ENCODE results near the gene NTN1. TPM values are rescaled to one million over a fixed set of nuclear protein-coding genes. Genes with fewer than 3 reads are reported as not detected.

NTN1 gene
- total RNA-seq, 1 donor from 2014 or later: 2.5 TPM

DNA sequence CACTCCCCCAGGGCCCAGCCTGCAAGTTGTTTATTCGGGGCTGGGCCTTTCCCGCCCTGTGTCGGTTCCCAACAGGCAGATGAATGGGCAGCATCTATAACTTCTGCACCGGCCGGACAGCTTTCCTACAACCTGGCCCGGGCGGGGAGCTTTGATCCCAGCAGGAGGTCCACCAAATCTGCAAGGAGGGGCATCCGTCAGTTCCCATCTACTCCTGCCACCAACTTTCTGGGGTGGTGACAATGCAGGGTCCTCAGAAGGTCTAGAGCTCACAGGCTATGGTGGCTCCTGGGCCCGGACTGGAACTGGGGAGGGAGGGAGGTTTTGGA, 211.9 kb downstream of the NTN1 start:
- TF ChIP-seq, protein P1, sequence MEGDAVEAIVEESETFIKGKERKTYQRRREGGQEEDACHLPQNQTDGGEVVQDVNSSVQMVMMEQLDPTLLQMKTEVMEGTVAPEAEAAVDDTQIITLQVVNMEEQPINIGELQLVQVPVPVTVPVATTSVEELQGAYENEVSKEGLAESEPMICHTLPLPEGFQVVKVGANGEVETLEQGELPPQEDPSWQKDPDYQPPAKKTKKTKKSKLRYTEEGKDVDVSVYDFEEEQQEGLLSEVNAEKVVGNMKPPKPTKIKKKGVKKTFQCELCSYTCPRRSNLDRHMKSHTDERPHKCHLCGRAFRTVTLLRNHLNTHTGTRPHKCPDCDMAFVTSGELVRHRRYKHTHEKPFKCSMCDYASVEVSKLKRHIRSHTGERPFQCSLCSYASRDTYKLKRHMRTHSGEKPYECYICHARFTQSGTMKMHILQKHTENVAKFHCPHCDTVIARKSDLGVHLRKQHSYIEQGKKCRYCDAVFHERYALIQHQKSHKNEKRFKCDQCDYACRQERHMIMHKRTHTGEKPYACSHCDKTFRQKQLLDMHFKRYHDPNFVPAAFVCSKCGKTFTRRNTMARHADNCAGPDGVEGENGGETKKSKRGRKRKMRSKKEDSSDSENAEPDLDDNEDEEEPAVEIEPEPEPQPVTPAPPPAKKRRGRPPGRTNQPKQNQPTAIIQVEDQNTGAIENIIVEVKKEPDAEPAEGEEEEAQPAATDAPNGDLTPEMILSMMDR (IDR thresholded peaks at IDR 0.05; ENCODE audit: unreplicated experiment): no peak
- Mint-ChIP-seq H3K27me3 (ENCODE audit: low read depth) (peaks cover 7% of the 10 kb centered on the region), H3K9me3 (no peaks in the 10 kb centered on the region), H3K4me1 (peaks cover 7% of the 10 kb centered on the region), H3K36me3 (no peaks in the 10 kb centered on the region), H3K27ac (no peak overlapping the region), H3K4me3 (no peak overlapping the region)
- DNase-seq (ENCODE audit: low spot score in 2 of 2, unreplicated experiment in 2 of 2): no peak

DNA sequence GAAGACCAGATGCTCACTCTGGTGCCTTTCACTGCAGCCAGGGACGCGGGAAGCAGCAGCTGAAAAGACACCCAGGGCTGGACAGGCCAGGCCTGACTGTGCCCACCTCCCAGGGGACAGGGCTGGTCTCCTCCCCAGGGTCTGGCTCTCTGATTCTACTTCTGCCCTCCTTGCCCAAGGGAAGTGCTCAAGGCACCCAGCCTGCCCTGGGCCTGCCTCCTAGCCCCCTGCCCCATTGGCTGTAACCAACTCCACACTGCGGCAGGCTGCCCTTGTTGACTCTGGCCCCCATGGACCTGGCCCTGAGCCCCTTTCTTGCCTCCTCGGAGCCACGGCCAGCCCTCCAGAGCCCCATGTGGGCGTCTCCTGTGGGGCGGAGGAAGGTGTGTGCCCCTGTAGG, 212.5 kb downstream of the NTN1 start:
- H3K4me3 Mint-ChIP-seq: no peak overlapping the region
- H3K4me1 Mint-ChIP-seq: peaks cover 9% of the 10 kb centered on the region
- H3K36me3 Mint-ChIP-seq: no peaks in the 10 kb centered on the region
- TF ChIP-seq, protein P1 (IDR thresholded peaks at IDR 0.05; ENCODE audit: unreplicated experiment): no peak
- no peaks in the 10 kb centered on the region for H3K9me3 Mint-ChIP-seq
- no peak overlapping the region for H3K27ac Mint-ChIP-seq
- no peak for DNase-seq (ENCODE audit: low spot score in 2 of 2, unreplicated experiment in 2 of 2)
- peaks cover 9% of the 10 kb centered on the region for H3K27me3 Mint-ChIP-seq (ENCODE audit: low read depth)

DNA sequence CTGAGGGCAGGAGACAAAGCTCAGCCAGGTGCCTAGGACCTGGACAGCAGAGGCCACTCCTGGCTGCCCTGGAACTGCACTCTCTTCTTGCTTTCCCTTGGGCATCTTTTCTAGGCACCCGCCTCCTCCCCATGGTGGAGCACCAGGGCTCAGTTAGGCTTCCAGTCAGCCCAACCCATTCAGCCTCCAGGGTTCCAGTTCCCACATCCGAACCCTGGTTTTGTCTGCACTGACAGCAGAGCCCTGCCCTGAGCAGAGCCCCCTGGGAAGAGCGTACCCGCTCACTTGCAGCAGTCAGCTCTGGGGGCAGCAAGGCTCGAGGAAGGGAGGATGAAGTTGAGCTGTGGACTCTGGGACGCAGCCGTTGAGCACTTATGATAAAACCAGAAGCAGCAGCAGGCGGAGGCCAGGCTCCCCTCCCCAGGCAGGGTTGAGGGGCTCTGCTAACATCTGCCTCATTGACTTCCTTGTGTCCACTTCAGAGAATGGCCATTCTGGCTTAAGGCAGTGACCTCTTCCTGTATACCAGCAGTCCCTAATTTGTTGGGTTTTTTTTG, 213.2 kb downstream of the NTN1 start:
- no peak overlapping the region for H3K4me3 Mint-ChIP-seq
- no peaks in the 10 kb centered on the region for H3K36me3 Mint-ChIP-seq
- no peaks in the 10 kb centered on the region for H3K9me3 Mint-ChIP-seq
- peaks cover 16% of the 10 kb centered on the region for H3K4me1 Mint-ChIP-seq
- H3K27ac Mint-ChIP-seq: no peak overlapping the region
- H3K27me3 Mint-ChIP-seq (ENCODE audit: low read depth): peaks cover 10% of the 10 kb centered on the region
- TF ChIP-seq, protein P1 (IDR thresholded peaks at IDR 0.05; ENCODE audit: unreplicated experiment): no peak
- DNase-seq (ENCODE audit: low spot score in 2 of 2, unreplicated experiment in 2 of 2): no peak

DNA sequence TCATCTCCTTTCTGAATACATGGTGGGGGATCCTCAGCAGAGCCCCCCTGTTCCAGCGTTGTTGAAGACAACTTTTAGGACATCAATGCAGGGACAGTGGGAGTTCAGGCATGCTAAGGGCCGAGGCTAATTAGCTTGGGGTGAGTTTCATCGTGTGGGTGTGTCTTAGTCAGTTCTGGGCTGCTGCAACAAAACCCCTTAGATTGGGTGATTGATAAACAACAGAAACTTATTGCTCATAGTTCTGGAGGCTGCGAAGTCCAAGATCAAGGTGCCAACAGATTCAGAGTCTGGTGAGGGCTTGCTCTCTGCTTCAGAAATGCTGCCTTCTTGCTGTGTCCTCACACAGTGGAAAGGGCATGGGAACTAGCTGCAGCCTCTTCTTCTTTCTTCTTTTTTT, 214.0 kb downstream of the NTN1 start:
- TF ChIP-seq, protein P1 (IDR thresholded peaks at IDR 0.05; ENCODE audit: unreplicated experiment): no peak
- H3K27me3 Mint-ChIP-seq (ENCODE audit: low read depth): peaks cover 10% of the 10 kb centered on the region
- no peaks in the 10 kb centered on the region for H3K36me3 Mint-ChIP-seq
- DNase-seq (ENCODE audit: low spot score in 2 of 2, unreplicated experiment in 2 of 2): no peak
- H3K4me3 Mint-ChIP-seq: no peak overlapping the region
- H3K27ac Mint-ChIP-seq: no peak overlapping the region
- H3K9me3 Mint-ChIP-seq: no peaks in the 10 kb centered on the region
- H3K4me1 Mint-ChIP-seq: peaks cover 19% of the 10 kb centered on the region

DNA sequence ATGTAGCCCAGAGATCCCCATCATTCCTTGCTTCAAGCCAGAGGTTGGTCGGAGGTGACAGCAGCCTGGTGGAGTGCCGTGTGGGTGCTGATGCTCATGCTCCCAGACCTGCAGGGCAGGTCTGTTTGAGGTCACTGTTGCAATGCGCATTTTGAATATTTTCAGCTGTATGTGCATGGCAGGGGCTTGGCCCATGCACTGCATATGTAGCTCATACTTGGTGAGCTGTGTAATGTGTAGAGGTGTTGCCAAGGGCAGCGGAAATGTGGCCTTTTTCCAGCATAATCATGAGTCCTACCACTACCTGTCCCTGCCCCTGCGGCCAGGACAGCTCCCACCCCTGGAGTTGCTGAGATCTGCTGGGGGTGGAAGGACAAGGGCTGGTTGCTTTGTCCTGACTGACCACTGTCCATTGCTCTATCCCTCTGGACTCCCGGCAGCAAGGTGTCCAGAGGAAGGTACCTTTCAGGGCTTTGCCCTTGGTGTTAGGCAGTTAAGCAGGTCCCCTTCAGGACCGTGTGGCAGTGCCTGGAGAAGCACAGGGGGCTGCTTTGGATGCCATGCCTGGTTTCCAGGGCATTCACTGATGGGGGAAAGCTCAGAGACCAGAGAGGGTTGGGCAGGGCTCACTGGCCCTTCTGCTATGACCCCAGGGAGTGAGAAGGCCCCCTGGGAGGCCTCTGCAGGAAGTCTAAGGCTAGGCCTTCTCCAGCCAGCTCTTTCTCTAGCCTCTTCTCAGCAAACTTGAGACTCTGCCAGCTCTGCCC, 215.2 kb downstream of the NTN1 start:
- no peak for DNase-seq (ENCODE audit: low spot score in 2 of 2, unreplicated experiment in 2 of 2)
- Mint-ChIP-seq H3K4me1 (peaks cover 23% of the 10 kb centered on the region), H3K27me3 (ENCODE audit: low read depth) (peaks cover 10% of the 10 kb centered on the region), H3K9me3 (no peaks in the 10 kb centered on the region), H3K27ac (no peak overlapping the region), H3K4me3 (no peak overlapping the region), H3K36me3 (no peaks in the 10 kb centered on the region)
- TF ChIP-seq, protein P1 (IDR thresholded peaks at IDR 0.05; ENCODE audit: unreplicated experiment): no peak
